HG02571 (cell line): ENCODE measurements around the gene LIAS.
"Not testable (repeated sequence)": the region's sequence is repeated elsewhere in the genome, so short reads cannot be mapped to it uniquely, and the experiment has no call there.

Experiments
- ATAC-seq: cut with Tn5 transposase; IDR thresholded peaks from one replicate; pipeline ENCODE4 v1.9.1; 2021; ENCODE audit warnings: mild to moderate bottlenecking, moderate library complexity; ENCODE audit not compliant: unreplicated experiment

Gene LIAS

DNA sequence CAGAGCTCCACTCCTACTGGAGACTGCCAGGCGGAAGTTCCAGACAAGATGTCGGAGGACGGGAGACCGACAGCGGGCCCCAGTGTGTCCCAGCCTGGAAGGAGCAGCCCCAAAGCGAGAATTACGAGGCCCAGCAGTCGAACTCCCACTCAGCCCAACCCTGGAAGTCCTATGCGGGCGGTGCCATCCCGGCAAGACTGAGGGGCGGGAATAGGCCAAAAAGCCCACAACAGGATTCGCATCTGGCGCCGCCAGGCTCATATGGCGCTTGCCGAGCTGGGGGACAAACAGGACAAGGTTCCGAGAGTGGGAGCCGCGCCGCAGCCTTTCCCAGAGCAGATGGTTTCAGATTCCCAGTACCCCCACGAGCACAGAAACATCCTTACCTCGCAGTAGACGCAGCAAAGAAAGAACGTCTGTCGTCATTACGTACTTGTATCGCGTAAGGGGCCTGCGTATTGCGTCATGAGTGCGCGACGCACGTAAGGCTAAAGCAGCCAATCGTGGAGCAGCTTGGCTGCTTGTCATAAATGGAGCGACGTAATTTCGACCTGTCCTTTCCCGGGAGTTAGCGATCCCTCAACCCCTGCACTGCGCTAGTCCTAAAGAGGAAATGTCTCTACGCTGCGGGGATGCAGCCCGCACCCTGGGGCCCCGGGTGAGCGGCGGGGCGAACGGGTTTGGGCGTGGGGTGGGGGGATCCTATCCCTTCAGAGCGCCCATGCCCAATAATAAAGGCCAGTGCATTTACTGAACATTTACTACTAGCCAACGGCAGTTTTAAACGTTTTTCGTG, at the start of gene LIAS, which contains the start of gene RPL9:
Gene LIAS (plus strand): TSS at position 552 of the 796 bp plus-strand sequence. CDS start 62 bp downstream, at position 614.
Gene RPL9 (minus strand): TSS at position 418 of the 796 bp plus-strand sequence. CDS start 483 bp downstream, outside the sequence.
- peak; percentile 85 for ATAC-seq

DNA sequence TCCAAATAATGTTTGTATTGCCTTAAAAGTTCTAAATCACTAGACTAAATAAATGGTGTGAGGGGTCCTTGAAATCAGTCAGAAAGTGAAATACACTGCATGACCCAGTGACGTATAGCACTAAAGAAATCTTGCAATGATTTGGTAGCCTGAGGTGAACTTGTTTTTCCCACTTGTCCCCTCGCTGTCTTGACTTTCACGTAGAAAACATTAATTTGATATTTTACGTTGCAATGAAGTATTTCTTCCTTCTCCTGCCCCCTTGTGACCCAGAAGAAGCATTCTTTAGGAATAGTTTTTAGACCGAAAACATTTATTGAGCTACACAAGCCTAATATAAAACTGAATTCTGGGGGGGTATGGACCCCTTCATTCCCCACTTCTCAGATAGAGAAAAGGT, 48.4 kb upstream of the LIAS start:
- no peak for ATAC-seq

DNA sequence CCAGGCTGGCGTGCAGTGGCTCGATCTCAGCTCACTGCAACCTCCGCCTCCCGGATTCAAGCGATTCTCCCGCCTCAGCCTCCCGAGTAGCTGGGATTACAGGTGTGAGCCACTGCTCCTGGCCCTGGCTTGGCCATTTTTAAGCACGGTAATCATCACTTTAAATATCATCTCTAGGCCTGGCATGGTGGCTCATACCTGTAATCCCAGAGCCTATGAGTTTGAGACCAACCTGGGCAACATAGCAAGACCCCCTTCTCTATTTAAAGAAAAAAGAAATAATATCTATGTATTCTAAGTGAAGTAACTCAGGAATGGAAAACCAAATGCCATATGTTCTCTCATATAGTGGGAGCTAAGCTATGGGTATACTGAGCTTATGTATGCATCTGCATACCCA, 47.3 kb upstream of the LIAS start:
- not testable (repeated sequence) for ATAC-seq

DNA sequence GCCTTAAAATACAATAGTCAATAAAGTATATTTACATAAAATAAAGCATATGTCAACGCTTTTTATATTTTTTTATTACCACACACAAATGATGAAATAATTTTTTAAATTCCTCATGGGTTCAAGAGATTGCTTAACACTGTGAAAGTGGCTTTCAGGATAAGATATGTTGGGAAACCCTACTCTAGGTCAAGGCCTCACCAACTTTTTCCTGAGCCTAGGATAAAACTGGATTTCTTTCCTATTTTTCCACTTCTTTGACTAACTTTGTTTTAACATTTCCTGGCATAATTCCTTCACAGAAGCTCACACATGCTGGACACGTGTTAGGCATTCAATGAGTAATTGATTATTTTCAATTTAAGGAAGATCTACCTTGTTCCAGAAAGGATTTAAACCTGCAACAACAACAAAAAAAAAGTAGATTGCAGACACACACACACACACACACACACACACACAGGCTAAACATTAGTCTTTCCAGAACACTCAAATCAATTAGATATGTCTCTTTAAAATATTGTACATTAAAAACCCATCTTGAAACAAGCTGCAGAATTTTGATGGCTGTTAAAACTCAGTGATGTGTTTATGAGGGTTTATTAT, 43.1 kb upstream of the LIAS start:
- ATAC-seq: no peak

DNA sequence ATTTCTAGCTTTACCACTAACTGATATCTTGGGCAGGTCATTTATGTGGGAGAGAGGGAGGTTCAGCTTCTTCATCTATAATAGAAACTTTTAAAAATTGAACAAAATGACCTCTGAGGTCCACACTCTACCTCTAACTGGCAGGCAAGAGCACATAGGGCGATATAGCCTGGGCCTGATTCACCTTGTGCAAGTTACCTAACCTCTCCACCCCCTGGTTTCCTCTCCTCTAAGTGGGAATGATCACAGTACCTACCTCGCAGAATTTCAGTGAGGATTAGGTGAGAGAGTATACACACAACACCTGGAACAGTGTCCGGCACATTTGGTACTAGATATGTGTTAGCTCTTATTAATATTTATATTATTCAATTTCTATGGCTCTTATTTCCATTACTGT, 36.6 kb upstream of the LIAS start:
- no peak for ATAC-seq

DNA sequence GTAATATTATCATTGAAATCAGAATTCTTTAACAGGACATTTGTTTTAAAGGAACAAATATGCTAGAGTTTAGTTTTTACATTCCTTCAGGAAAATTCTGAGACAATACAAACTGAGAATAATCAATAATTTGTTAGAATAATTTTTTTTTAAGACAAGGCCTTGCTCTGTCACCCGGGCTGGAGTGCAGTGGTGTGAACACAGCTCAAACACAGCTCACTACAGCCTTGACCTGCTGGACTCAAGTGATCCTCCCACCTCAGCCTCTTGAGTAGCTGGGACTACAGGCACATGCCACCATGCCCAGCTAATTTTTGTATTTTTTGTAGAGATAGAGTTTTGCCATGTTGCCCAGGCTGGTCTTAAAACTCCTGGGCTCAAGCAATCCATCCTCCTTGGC, 33.6 kb upstream of the LIAS start:
- not testable (repeated sequence) for ATAC-seq

DNA sequence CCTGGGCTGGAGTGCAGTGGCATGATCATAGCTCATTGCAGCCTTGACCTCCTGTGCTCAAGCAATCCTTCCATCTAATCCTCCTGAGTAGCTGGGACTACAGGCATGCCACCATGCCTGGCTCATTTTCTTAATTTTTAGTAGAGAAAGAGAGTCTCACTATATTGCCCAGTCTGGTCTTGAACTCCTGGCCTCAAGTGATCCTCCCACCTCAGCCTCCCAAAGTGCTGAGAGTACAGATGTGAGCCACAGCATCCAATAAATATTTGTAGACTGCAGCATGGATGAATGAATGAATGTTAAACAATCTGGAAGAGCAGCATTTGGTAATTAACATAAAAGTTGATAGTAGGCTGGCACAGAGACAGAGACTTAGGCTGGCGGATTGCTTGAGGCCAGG, 32.1 kb upstream of the LIAS start:
- no peak for ATAC-seq

DNA sequence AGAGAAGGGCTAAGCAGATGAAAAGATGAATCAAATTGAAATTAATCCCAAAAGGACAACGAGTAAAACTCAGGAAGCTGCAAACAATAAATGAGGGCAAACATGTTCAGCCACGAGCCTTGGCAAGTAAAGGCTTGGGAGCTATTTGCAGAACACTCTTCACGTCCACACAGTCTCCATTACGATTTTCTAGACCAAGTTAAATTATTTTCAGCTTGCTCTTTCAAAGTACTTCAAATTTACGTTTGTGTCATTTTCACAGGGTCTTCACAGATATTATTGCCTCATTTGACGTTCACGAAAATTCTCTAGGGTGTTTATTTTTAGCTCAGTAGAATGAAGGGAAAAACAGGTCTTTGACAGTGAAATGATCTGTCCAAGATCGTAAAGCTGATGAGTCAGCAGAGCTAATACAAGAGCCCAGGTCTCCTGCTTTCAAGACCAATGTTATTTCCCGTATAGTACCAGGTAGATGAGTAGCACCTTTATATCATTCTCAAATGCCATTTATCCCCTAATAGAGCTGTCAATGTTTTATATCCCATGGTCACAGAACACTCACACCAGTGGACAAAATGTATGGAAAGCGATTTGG, 31.2 kb upstream of the LIAS start:
- ATAC-seq: no peak

DNA sequence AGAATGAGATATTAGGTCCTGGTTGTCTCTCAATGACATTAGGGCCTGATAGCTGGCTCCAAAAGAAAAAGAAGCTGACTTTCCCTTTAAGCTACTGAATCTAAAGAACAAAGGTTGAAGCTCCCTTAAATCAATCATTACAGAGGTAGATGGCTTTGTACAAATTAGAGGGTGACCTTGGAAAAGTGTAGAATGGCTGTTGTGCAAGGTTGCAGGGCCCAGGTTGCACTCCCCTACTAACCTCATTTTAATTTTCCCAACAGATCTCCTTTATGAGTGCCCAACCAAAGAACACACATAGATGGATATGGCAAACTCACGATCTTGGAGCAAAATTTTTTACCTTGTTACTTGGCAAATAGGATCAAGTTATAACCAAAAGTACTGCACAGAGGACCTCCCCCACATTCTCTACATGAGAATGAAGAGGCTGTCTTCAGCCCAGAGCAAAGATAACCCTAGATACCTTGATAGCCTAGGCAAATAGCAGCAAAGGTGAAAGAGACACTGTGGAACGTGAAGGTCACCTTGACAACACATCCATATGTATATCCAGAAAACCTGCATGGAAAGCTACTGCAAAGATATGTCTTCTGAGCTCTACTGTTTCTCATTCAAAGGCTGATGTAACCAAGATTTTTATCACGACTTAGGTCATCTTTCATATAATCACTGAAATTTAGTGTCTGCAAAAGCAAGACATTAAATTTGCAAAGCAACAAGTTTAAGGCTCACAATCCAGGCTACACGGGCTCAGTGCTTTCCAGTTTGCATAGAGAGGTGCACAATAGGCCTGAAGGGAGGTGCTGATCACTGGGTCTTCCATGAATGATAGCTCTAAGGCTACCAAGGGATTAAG, 29.2 kb upstream of the LIAS start:
- ATAC-seq: no peak

DNA sequence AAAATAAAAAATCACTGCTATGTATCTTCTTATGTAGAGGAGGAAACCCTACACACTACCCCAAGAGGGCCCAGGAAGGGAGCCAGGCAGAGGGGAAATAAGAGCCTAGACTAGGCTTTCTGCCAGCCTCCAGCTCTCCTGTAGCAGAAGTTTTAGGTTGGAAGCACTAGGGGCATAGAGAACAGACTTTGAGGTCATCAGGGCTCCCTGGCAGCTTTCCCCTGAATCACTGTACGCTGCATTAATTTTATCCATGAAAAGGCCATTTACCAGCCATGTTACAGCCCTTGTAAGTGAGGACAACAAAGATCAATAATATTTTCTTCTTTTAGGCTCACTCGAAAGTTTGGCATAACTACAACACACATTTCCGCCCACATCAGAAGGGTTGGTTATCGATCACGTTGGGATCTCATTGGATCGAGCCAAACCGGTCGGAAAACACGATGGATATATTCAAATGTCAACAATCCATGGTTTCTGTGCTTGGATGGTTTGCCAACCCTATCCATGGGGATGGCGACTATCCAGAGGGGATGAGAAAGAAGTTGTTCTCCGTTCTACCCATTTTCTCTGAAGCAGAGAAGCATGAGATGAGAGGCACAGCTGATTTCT, 24.9 kb upstream of the LIAS start:
- ATAC-seq: no peak

DNA sequence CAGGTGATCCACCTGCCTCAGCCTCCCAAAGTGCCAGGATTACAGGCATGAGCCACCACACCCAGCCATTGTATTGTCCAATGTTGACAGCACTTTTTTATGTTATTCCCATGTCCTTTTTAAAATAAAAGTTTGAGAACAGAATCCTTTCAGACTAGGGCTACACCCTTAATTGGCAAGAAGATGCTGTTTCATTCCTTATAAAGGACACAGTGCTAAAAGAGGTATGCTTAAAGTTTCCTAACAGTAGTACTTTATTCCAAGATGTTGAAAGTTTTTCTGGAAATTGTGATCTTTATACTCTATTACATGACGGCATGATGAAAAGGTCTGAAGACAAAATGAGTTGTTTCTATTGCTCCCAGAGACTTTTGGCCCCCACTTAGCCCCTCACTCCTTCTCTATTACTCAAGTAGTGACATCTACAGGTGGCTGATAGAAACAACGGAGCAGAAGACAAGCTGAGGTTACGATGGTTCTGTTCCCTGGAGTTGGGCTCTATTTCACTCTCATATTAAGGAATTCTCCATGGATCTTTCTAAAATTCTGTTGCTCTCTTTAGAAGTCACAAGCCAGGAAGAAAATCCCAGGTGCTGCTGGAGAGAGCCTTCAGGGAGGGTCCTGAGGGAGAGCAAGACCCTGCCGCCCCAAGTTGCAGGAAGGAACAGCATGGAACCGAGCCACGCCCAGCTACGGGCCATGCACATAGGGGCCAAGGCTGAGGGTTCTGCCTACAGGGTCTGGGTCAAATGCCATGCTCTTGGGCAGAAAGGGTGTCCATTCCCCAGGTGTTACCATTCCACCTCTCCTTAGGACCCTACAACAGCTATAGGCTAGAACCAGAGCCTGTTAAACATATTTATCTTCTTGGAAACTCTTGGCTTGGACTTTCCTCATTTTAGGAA, 22.9 kb upstream of the LIAS start:
- ATAC-seq: no peak

DNA sequence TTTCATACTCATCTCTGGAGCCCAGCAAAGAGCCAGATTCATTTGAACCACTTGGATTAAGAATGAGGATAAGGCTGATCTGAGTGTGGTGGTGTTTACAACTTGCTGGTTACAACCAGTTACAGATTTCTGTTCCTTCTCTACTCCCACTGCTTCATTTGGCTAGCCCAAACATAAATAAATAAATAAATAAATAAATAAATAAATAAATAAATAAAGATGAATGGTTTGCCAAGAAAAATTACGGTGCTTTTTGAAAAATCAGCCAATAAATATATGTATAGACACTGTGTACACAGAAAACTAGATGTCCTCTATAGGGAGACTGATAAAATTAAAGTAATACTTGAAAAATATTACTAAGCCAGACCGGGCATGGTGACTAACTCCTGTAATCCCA, 17.3 kb upstream of the LIAS start:
- ATAC-seq: no peak

DNA sequence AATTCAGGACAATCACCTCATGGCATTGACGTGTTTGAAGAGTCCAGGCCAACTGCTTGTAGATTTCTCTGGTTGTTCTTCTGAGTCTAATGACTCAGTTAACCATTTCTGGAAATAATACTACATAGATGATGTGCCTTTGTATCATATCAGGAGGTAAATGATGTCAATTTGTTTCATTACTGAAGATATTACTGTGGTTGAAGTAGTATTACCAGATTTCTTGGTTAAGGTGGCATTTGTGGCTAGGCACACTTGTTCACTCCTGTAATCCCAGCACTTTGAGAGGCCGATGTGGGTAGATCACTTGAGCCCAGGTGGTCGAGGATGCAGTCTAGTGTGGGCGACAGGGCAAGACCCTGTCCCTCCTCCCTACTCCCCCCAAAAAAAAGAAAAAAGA, 15.9 kb upstream of the LIAS start:
- no peak for ATAC-seq

DNA sequence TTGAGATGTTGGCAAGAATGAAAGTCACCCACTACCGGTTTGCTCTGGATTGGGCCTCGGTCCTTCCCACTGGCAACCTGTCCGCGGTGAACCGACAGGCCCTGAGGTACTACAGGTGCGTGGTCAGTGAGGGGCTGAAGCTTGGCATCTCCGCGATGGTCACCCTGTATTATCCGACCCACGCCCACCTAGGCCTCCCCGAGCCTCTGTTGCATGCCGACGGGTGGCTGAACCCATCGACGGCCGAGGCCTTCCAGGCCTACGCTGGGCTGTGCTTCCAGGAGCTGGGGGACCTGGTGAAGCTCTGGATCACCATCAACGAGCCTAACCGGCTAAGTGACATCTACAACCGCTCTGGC, 12.4 kb upstream of the LIAS start:
- ATAC-seq: no peak

DNA sequence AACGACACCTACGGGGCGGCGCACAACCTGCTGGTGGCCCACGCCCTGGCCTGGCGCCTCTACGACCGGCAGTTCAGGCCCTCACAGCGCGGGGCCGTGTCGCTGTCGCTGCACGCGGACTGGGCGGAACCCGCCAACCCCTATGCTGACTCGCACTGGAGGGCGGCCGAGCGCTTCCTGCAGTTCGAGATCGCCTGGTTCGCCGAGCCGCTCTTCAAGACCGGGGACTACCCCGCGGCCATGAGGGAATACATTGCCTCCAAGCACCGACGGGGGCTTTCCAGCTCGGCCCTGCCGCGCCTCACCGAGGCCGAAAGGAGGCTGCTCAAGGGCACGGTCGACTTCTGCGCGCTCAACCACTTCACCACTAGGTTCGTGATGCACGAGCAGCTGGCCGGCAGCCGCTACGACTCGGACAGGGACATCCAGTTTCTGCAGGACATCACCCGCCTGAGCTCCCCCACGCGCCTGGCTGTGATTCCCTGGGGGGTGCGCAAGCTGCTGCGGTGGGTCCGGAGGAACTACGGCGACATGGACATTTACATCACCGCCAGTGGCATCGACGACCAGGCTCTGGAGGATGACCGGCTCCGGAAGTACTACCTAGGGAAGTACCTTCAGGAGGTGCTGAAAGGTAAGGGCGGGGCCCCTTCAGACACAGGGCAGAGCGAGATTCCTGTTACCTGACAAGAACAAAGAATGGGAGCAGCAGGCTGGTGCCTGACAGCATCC, 11.8 kb upstream of the LIAS start:
- ATAC-seq: peak; percentile 78

DNA sequence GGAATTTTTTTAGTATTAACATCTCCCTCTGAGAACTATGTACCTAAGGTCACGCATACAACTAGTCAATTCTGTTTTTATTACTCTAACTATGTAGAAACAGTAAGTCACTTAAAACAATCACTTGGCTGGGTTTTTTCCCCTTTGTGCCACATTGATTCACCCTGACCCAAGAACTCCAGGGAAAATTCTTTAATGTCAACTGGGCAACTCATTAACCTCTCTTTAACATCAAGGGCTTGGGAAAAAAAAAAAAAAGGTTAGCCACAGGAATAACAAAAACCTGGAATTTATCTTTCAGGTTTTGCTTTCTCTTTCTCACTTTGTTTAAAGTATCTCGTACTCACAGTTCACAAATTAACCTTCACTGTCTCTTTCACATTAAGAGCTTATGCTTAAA, 8.2 kb upstream of the LIAS start:
- ATAC-seq: no peak

DNA sequence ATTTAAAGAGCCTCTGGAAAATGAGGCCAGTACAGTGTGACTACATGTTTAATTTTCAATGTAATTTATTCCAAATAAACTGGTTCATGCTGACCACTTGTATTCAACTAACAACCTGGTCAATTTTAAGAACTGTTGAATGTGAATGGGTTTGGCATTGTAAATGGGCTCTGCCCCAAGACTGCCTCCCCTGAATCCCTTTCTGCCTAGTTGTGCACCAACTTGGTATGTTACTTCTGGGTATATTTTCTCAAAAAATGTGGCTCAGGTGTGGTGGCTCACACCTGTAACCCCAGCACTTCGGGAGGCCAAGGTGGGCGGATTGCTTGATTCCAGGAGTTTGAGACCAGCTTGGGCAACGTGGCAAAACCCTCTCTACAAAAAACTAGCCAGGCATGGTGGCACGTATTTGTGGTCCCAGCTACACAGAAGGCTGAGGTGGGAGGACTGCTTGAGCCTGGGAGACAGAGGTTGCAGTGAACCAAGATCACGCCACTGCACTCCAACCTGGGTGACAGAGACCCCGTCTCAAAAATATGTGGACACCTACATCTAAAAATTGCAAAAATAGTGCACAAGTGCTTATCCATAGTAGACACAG, 7.3 kb upstream of the LIAS start:
- ATAC-seq: no peak

DNA sequence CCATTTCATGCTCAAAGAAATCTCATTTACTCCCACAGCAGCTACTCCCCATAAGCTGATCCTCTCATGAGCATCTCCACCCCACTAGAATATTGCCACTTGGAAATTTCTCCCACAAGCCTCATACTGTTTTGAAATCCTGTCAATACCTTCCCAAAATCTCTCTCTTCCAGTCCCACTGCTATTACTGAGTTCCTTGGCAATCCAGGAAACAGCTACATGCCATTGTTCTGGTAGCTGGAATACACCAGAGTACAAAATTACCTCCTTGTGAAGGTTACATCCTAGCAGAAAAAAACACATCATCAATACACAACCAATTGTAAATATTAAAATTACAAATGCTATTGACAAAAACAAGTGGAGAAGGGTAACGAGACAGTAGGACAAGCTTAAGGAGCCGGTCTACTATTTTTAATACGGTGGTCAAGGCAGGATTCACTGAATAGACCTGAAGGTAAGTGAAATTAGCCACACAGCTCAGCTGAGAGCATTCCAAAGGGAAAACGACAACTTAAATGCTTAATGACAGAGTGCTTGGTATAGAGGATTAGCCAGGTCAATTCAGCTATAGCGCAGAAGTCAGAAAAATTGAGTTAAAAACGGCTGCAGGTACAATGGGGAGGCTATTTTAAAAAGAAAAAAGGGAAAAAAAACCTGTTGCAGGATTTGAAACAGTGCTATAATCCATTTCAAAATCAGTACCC, 6.5 kb upstream of the LIAS start:
- no peak for ATAC-seq
